Measurements from ENCODE around the gene ATP9A.

- TF ChIP-seq POLR2AphosphoS5 (IDR thresholded peaks at IDR 0.05; ENCODE audit: low read depth, low read length) (no peak), REST (IDR thresholded peaks at IDR 0.05; ENCODE audit: insufficient read depth in 1 of 2, low read depth in 2 of 2, low read length in 2 of 2) (no peak), TAF1 (IDR thresholded peaks at IDR 0.05; ENCODE audit: borderline replicate concordance, insufficient read depth, low read length) (no peak), FOXP2 (optimal IDR thresholded peaks at IDR 0.05; ENCODE audit: borderline replicate concordance, extremely low read depth, extremely low read length, insufficient read depth) (no peak)
Measured at GRCh38 chr20:51585148-51585547, 183.0 kb downstream of the ATP9A start.

Data from PFSK-1 (cell line).